Measurements from ENCODE around the gene TMEM31. TPM values are rescaled to one million over a fixed set of nuclear protein-coding genes. Genes with fewer than 3 reads are reported as not detected.

Gene TMEM31
- total and polyA plus RNA-seq, 2 of the 4 experiments (the other 2 are of a cell fraction), result 0.17 TPM; not detected in 1

DNA sequence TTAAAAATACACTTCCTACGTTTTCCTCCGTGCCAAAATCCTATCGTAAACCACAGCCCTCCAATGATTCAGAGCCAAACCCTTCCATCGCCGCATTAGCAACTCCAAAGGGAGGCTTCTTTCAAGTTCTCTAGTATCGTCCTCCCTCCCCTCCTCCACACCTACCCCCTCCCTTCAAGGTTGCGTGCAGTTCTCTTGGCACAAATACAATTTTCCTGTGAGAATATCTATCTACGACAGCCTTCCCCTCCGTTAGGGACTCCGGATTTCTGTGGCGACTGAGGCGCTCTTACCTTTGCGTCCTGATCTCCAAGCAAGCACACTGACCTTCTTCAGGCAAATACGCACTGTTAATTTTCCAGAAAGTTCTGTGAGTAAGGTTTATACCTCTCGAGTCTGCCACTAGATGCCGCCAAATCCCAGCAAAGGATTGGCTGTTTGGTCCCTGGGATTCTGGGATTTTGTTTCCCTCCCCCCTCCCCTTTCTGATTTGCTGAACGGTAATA lies 23.0 kb upstream of the TMEM31 start (continued):
- TF ChIP-seq RCOR1 (IDR thresholded peaks at IDR 0.05; ENCODE audit: insufficient replicate concordance, low read length), result no peak

DNA sequence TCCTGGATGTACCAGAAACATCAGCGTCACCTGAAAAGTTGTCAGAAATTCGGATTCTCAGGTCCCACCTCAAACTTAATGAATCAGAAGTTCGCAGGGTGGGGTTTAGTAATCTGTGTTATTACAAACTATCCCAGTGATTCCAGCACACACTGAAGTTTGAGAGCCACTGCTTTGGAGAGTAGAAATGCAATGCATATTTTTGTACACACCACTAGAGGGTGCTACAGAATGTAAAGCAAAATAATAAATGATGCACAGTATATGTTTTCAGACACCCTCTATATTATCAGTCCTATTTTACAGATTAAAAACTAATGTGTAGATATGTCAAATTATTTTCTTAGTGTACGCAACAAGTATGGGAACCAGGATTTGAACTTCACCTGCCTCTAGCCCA lies 21.8 kb upstream of the TMEM31 start:
- Histone ChIP-seq H2BK120ac (ENCODE audit: low read depth, low read length) (no peak overlapping the region), H3K9ac (ENCODE audit: low read depth, low read length) (no peak overlapping the region), H3K56ac (ENCODE audit: extremely low read depth, insufficient read depth, low read length) (no peak overlapping the region), H3K18ac (ENCODE audit: low read depth, low read length) (no peak overlapping the region), H4K91ac (ENCODE audit: insufficient read depth, low read depth, low read length) (no peak overlapping the region), H4K8ac (ENCODE audit: low read depth in 2 of 2, low read length in 2 of 2) (peak overlapping the region in 1 of 2 experiments; percentile 31; a peak in 1 of 4 replicates), H3K36me3 (ENCODE audit: control insufficient read depth, insufficient read depth, low read length) (peaks cover under 1% of the 10 kb centered on the region), H3K4me3 (ENCODE audit: insufficient read depth, low read depth, low read length) (no peak overlapping the region), H3K14ac (replicated peaks; ENCODE audit: low read depth, low read length) (no peak overlapping the region), H3K9me3 (ENCODE audit: control insufficient read depth, insufficient read depth, low read length) (no peaks in the 10 kb centered on the region), H4K20me1 (ENCODE audit: insufficient read depth, low read length) (peaks cover 9% of the 10 kb centered on the region; the same call in 1 of the 2 replicates), H4K5ac (ENCODE audit: low read depth, low read length) (no peak overlapping the region), H3K4me2 (ENCODE audit: low read depth, low read length) (no peak overlapping the region), H3K9me1 (ENCODE audit: insufficient read depth, low read length) (no peaks in the 10 kb centered on the region), H3K4me1 (ENCODE audit: control insufficient read depth, insufficient read depth, low read length) (no peaks in the 10 kb centered on the region), H2BK15ac (ENCODE audit: low read depth, low read length) (no peak overlapping the region), H2AK5ac (ENCODE audit: low read depth, low read length) (no peak overlapping the region), H3K23ac (ENCODE audit: low read depth, low read length) (no peak overlapping the region), H3K79me1 (ENCODE audit: low read depth in 1 of 2, low read length in 2 of 2) (no peaks in the 10 kb centered on the region), H3K4ac (ENCODE audit: low read depth, low read length) (no peak overlapping the region), H3K27ac (ENCODE audit: insufficient read depth, low read length) (no peak overlapping the region), H2BK5ac (ENCODE audit: low read depth, low read length, poor library complexity, severe bottlenecking) (no peak overlapping the region), H2AK9ac (replicated peaks; ENCODE audit: low read depth, low read length, poor library complexity) (no peak overlapping the region), H3K27me3 (ENCODE audit: control insufficient read depth, insufficient read depth, low read length) (peaks cover 8% of the 10 kb centered on the region; the same call in 1 of the 2 replicates), H2AFZ (replicated peaks; ENCODE audit: low read length, poor library complexity) (no peak overlapping the region), H2BK20ac (ENCODE audit: low read depth, low read length) (no peak overlapping the region)
- ChIA-PET POLR2A (ENCODE audit: unreplicated experiment) (no interaction called here), CTCF (no interaction called here)
- TF ChIP-seq BHLHE40 (IDR thresholded peaks at IDR 0.05; ENCODE audit: low read depth, low read length) (no peak), RAD21 (IDR thresholded peaks at IDR 0.05; ENCODE audit: low read length) (peak; percentile 52), SMC3 (IDR thresholded peaks at IDR 0.05; ENCODE audit: low read depth, low read length) (peak; percentile 42)
- TF ChIP-seq, protein P1, sequence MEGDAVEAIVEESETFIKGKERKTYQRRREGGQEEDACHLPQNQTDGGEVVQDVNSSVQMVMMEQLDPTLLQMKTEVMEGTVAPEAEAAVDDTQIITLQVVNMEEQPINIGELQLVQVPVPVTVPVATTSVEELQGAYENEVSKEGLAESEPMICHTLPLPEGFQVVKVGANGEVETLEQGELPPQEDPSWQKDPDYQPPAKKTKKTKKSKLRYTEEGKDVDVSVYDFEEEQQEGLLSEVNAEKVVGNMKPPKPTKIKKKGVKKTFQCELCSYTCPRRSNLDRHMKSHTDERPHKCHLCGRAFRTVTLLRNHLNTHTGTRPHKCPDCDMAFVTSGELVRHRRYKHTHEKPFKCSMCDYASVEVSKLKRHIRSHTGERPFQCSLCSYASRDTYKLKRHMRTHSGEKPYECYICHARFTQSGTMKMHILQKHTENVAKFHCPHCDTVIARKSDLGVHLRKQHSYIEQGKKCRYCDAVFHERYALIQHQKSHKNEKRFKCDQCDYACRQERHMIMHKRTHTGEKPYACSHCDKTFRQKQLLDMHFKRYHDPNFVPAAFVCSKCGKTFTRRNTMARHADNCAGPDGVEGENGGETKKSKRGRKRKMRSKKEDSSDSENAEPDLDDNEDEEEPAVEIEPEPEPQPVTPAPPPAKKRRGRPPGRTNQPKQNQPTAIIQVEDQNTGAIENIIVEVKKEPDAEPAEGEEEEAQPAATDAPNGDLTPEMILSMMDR (conservative IDR thresholded peaks at IDR 0.05; ENCODE audit: low read depth, low read length), result peak; percentile 68
- WGBS, 2 experiments (ENCODE audit: extremely low coverage in 2 of 2, insufficient read length in 1 of 2), result no CpG with 5 or more reads among the region's 4 CpGs
- dilution Hi-C loops (cut with HindIII; ENCODE audit: low sequenced_read_pairs, unreplicated experiment), result no loop called here
- BruUV-seq (replicated peaks), result no TSS peak
- intact Hi-C loops (cut with micrococcal nuclease), result loop anchor here (1.0 to 5.0 kb wide), 6 partner anchors 85 to 448 kb away; partner anchors contain the start of genes TCEAL4 and ZCCHC18
- in situ Hi-C loops (cut with MboI; ENCODE audit: low sequenced_read_pairs), result loop anchor here (25.0 kb wide), 1 partner anchor 448 kb away; no protein-coding TSS in a partner anchor
- ATAC-seq (ENCODE audit: low read depth) (no peak), DNase-seq (peak; percentile 44)

All from IMR-90 (cell line).